ENCODE results near the gene FAM20C. TPM values are rescaled to one million over a fixed set of nuclear protein-coding genes. Genes with fewer than 3 reads are reported as not detected.

The FAM20C gene
- total RNA-seq, 1 experiment from 2014 or later: 8.8 TPM

DNA sequence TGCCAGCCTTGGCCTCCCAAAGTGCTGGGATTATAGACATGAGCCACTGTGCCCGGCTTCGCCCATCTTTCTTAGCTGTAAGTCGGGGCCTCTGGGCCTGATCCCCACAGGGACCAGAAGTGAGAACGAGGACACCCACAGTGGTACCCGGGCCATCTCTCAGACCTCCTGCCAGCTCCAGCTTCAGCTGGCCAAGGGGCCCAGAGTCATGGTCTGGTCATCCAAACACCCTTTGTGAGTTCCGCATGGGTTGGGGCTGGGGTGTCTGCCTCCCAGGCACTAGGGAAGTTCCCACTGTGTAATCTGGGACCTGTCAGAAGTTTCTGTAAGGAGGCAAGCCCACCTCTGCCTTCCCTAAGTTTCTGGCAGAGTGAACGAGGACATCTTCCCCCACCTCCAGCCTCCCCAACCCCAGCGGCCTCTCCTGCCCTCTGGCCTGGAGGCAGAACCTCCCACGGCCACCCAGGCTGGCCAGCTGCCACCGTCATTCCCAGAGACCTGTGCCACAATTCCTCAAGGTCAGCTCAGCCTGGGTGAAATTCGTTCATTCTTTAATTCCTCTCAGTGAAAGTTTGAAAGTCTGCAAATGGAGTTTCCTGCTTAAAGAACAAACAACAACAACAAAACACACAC is 78.1 kb downstream of the FAM20C start:
- Mint-ChIP-seq H3K27me3 (ENCODE audit: insufficient read depth, unreplicated experiment) (peaks cover 24% of the 10 kb centered on the region), H3K4me1 (ENCODE audit: insufficient read depth, unreplicated experiment) (no peaks in the 10 kb centered on the region)
- CTCF ChIA-PET: interaction anchor here (0.5 to 0.6 kb wide), 2 partner anchors 17 to 96 kb away, joined by 3 read pairs; no protein-coding TSS in a partner anchor

DNA sequence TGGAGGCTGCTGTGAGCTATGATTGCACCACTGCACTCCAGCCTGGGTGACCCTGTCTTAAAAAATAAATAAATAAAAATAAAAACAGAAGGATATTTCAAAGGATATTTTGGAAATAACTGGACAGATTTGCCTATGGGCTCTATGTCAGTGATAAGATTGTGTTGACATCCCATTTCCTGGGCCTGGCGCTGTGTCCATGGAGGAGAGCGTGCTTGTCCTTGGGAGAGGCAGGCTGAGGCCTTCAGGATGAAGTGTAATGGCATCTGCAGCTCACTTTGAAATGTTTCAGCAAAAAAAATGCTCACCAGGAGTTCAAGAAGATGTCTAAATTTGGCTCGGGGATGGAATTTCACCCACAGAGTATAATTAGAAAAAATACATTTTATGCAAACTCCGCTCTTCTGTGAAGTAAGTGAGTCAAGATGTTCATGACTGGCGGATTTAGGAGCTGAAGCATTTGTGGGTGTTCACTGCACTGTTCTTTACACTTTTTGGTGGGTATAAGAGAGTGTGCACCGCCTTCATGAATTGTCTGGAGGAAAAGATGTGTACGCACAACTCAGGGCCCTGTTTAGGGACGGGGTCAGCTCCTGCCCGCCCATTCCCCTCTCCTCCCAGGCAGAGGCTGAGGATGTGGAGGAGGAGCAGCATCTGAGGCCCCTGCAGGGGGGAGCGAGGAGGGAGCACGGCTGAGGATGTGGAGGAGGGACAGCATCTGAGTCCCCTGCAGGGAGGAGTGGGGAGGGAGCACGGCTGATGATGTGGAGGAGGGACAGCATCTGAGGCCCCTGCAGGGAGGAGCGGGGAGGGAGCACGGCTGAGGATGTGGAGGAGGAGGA is 79.1 kb downstream of the FAM20C start:
- no peaks in the 10 kb centered on the region for H3K4me1 Mint-ChIP-seq (ENCODE audit: insufficient read depth, unreplicated experiment)
- POLR2A ChIA-PET: no interaction called here

More for the DNA sequence above, 78.1 kb downstream of the FAM20C start:
- H3K27ac Mint-ChIP-seq (ENCODE audit: low read depth, unreplicated experiment): no peak overlapping the region
- intact Hi-C loops (cut with micrococcal nuclease): no loop called here
- H3K4me3 Mint-ChIP-seq (ENCODE audit: unreplicated experiment): no peak overlapping the region
- DNase-seq (ENCODE audit: unreplicated experiment): no peak
- H3K9me3 Mint-ChIP-seq (ENCODE audit: unreplicated experiment): peaks cover 5% of the 10 kb centered on the region
- no TSS peak for BruUV-seq (replicated peaks)
- POLR2A ChIA-PET: no interaction called here
- TF ChIP-seq CTCF (IDR thresholded peaks at IDR 0.05; ENCODE audit: unreplicated experiment): no peak
- no peaks in the 10 kb centered on the region for H3K36me3 Mint-ChIP-seq (ENCODE audit: insufficient read depth, unreplicated experiment)

DNA sequence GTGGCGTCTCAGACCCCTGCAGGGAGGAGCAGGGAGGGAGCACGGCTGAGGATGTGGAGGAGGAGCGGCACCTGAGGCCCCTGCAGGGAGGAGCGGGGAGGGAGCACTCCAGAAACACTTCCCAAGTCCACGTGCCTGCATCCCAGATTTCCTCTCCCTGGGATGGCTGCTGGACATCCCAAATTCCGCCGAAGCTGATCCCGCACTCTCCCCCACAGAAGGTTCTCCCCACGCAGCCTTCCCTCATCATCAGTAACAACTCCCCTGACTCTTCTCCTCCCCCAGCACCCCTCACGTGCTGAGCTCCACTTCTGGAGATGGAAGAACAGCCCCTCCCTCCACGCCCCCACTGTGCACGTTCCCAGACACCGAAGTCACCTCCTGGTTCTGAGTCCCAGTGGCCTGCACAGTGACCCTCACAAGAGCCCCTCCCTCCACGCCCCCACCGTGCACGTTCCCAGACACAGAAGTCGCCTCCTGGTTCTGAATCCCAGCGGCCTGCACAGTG is 79.8 kb downstream of the FAM20C start:
- POLR2A ChIA-PET: no interaction called here
- CTCF ChIA-PET: no interaction called here
- Mint-ChIP-seq H3K27ac (ENCODE audit: low read depth, unreplicated experiment) (no peak overlapping the region), H3K4me3 (ENCODE audit: unreplicated experiment) (no peak overlapping the region), H3K36me3 (ENCODE audit: insufficient read depth, unreplicated experiment) (no peaks in the 10 kb centered on the region), H3K9me3 (ENCODE audit: unreplicated experiment) (peaks cover 5% of the 10 kb centered on the region), H3K27me3 (ENCODE audit: insufficient read depth, unreplicated experiment) (peaks cover 24% of the 10 kb centered on the region), H3K4me1 (ENCODE audit: insufficient read depth, unreplicated experiment) (no peaks in the 10 kb centered on the region)
- DNase-seq (ENCODE audit: unreplicated experiment): no peak
- no TSS peak for BruUV-seq (replicated peaks)
- intact Hi-C loops (cut with micrococcal nuclease): no loop called here
- TF ChIP-seq CTCF (IDR thresholded peaks at IDR 0.05; ENCODE audit: unreplicated experiment): no peak

More for the DNA sequence above, 79.1 kb downstream of the FAM20C start:
- DNase-seq (ENCODE audit: unreplicated experiment): no peak
- Mint-ChIP-seq H3K27me3 (ENCODE audit: insufficient read depth, unreplicated experiment) (peaks cover 24% of the 10 kb centered on the region), H3K36me3 (ENCODE audit: insufficient read depth, unreplicated experiment) (no peaks in the 10 kb centered on the region), H3K4me3 (ENCODE audit: unreplicated experiment) (no peak overlapping the region), H3K27ac (ENCODE audit: low read depth, unreplicated experiment) (no peak overlapping the region), H3K9me3 (ENCODE audit: unreplicated experiment) (peaks cover 5% of the 10 kb centered on the region)
- BruUV-seq (replicated peaks): no TSS peak
- CTCF ChIA-PET: no interaction called here
- intact Hi-C loops (cut with micrococcal nuclease): no loop called here
- no peak for TF ChIP-seq CTCF (IDR thresholded peaks at IDR 0.05; ENCODE audit: unreplicated experiment)

- no peak for TF ChIP-seq CTCF (IDR thresholded peaks at IDR 0.05; ENCODE audit: unreplicated experiment)
These were observed 80.3 kb downstream of the FAM20C start for GRCh38 chr7:272631-273030.

More at GRCh38 chr7:272631-273030, 80.3 kb downstream of the FAM20C start:
- Mint-ChIP-seq H3K4me3 (ENCODE audit: unreplicated experiment) (no peak overlapping the region), H3K9me3 (ENCODE audit: unreplicated experiment) (peaks cover 5% of the 10 kb centered on the region), H3K36me3 (ENCODE audit: insufficient read depth, unreplicated experiment) (no peaks in the 10 kb centered on the region), H3K27me3 (ENCODE audit: insufficient read depth, unreplicated experiment) (peaks cover 19% of the 10 kb centered on the region), H3K4me1 (ENCODE audit: insufficient read depth, unreplicated experiment) (no peaks in the 10 kb centered on the region), H3K27ac (ENCODE audit: low read depth, unreplicated experiment) (no peak overlapping the region)
- ChIA-PET POLR2A (no interaction called here), CTCF (interaction anchor here (0.7 kb wide), 1 partner anchor 770 kb away, joined by 3 read pairs; no protein-coding TSS in a partner anchor)
- no peak for DNase-seq (ENCODE audit: unreplicated experiment)
- intact Hi-C loops (cut with micrococcal nuclease): no loop called here
- BruUV-seq (replicated peaks): no TSS peak
